HepG2 (cell line): ENCODE data around the gene CCL17. TPM values are rescaled to one million over a fixed set of nuclear protein-coding genes. Genes with fewer than 3 reads are reported as not detected.
A peak's percentile ranks its signal among the peaks of the same experiment; 100 is the strongest.

ENCODE experiments used
- ELK4 ChIP-seq: sonication (generic); formaldehyde crosslinking; IDR thresholded peaks from 2 replicates; pipeline ENCODE4 v1.9.0; 2021; ENCODE audit warnings: missing genetic modification reagents, borderline replicate concordance
- GTF2F1 ChIP-seq: fragments of 150-350 bp; IDR thresholded peaks from 2 replicates; pipeline ENCODE4 v1.6.1; 2014; ENCODE audit warnings: low read length
- HDAC6 ChIP-seq: fragments of 200-600 bp; sonication (generic); IDR thresholded peaks from 2 replicates; pipeline ENCODE4 v1.7.0; 2017; ENCODE audit warnings: mild to moderate bottlenecking, antibody characterized with exemption, low read length, low read depth
- JUND ChIP-seq: sonication (generic); formaldehyde crosslinking; IDR thresholded peaks from 2 replicates; pipeline ENCODE4 v1.8.0; 2022; ENCODE audit warnings: mild to moderate bottlenecking, missing genetic modification reagents
- POLR2AphosphoS2 ChIP-seq: IDR thresholded peaks from 2 replicates; pipeline ENCODE4 v1.6.1; 2011; ENCODE audit warnings: low read depth, low read length, improper control_type of control experiment
- PRPF4 ChIP-seq: fragments of 200-400 bp; formaldehyde crosslinking; IDR thresholded peaks from 2 replicates; pipeline ENCODE4 v1.6.1; 2016; ENCODE audit warnings: low read length, low read depth; ENCODE audit not compliant: poor library complexity, severe bottlenecking
- RAD21 ChIP-seq: fragments of 450-650 bp; formaldehyde crosslinking; IDR thresholded peaks from 2 replicates; pipeline ENCODE4 v1.5.0; 2020; ENCODE audit warnings: mild to moderate bottlenecking
- ZNF142 ChIP-seq: sonication (generic); formaldehyde crosslinking; IDR thresholded peaks from 2 replicates; pipeline ENCODE4 v1.4.0; 2020; ENCODE audit warnings: missing genetic modification reagents
- ZNF407 ChIP-seq: sonication (generic); formaldehyde crosslinking; IDR thresholded peaks from one replicate; pipeline ENCODE4 v1.5.1; 2020; ENCODE audit warnings: mild to moderate bottlenecking, missing genetic modification reagents; ENCODE audit errors: not compliant biosample characterization
- ZNF580 ChIP-seq: IDR thresholded peaks from 2 replicates; pipeline ENCODE4 v1.6.1; 2016; ENCODE audit warnings: low read depth, borderline replicate concordance
- ZNF674 ChIP-seq: sonication (generic); formaldehyde crosslinking; IDR thresholded peaks from 2 replicates; pipeline ENCODE4 v1.5.0; 2020; ENCODE audit warnings: low read depth, mild to moderate bottlenecking, missing genetic modification reagents
- polyA plus RNA-seq, 8 experiments: library from polyadenylated mRNA; depleted of rRNA in 3 of 8; stranded (reverse) in 7 of 8; unstranded in 1 of 8; fragments of >200 nt; fragmentation: Illumina TruSeq in 4 of 8; extraction: Trizol in 4 of 8; gene quantifications; 2 replicates each; pipeline versions ENCODE4 v1.2.1 to v1.2.3, GENCODE V29; 2011 to 2016; ENCODE audit warnings: low read depth in 4 of 8, missing spikeins in 1 of 8, mixed read lengths in 1 of 8; ENCODE audit not compliant: insufficient read depth in 1 of 8
- total RNA-seq, 5 experiments: library from RNA; depleted of rRNA; stranded (reverse); fragments of >200 nt; fragmentation: Illumina TruSeq; extraction: Trizol; gene quantifications; 2 replicates each; pipeline ENCODE4 v1.2.3, GENCODE V29; 2016; ENCODE audit warnings: low read depth in 1 of 5

CCL17 gene
- total and polyA plus RNA-seq, 2 of the 13 experiments (the other 11 are each of a cell fraction or from before 2014, with no cell fraction given), result not detected

GRCh38 chr16:57422026-57422944, 17.7 kb downstream of the CCL17 start (continued):
- TF ChIP-seq PRPF4 (no peak), ZNF407 (CRISPR knock-in tag) (no peak), ZNF142 (CRISPR knock-in tag) (no peak), ZNF580 (peak; percentile 70; the same call in 1 of the 2 replicates), ELK4 (no peak), HDAC6 (no peak), ZNF674 (CRISPR knock-in tag) (no peak), GTF2F1 (no peak), JUND (CRISPR knock-in tag) (no peak), RAD21 (CRISPR knock-in tag) (peak; percentile 72), POLR2AphosphoS2 (no peak)
